Thyroid gland (tissue), 4 donors: Measurements from ENCODE around the gene LGI1. TPM values are rescaled to one million over a fixed set of nuclear protein-coding genes. Genes with fewer than 3 reads are reported as not detected.

Experiments
- DNase-seq, 2 donors: peaks; one replicate each; pipeline ENCODE4 v3.0.0-alpha.2; 2019
- H3K27ac ChIP-seq, 3 donors: fragments of 200-600 bp; sonication (generic); 1 replicate in 2 of 3; 2 replicates in 1 of 3; pipeline ENCODE4 v1.5.1; 2016 to 2019; ENCODE audit warnings: mild to moderate bottlenecking in 1 of 3, moderate library complexity in 1 of 3
- H3K27me3 ChIP-seq: fragments of 200-600 bp; sonication (generic); one replicate; pipeline ENCODE4 v1.5.1; 2019
- H3K36me3 ChIP-seq, 2 donors: fragments of 200-600 bp; sonication (generic); one replicate each; pipeline ENCODE4 v1.5.1; 2016 to 2019
- H3K4me1 ChIP-seq, 2 donors: fragments of 200-600 bp; sonication (generic); one replicate each; pipeline ENCODE4 v1.5.1; 2017 to 2019
- H3K4me3 ChIP-seq, 3 donors: fragments of 200-600 bp; sonication (generic); replicated peaks in 1 of 3; 1 replicate in 2 of 3; 2 replicates in 1 of 3; pipeline ENCODE4 v1.5.1; 2016; ENCODE audit warnings: mild to moderate bottlenecking in 1 of 3
- H3K9me3 ChIP-seq: fragments of 200-600 bp; sonication (generic); one replicate; pipeline ENCODE4 v1.5.1; 2017
- POLR2A ChIP-seq, 2 donors: fragments of 450-650 bp; IDR thresholded peaks; one replicate each; pipeline ENCODE4 v1.6.1; 2017; ENCODE audit warnings: antibody characterized with exemption in 2 of 2, mild to moderate bottlenecking in 2 of 2, moderate library complexity in 1 of 2
- WGBS, 2 donors: methylation state at CpG; one replicate each; pipeline ENCODE4 v1.1.5; 2017; 5-methylcytosine and 5-hydroxymethylcytosine counted together
- intact Hi-C: fragments of 100-400 bp; cut with DNase I; formaldehyde crosslinking; loops from one replicate; pipeline ENCODE4 v1.15.1; 2023
- total RNA-seq, 4 donors: library from RNA; depleted of rRNA; stranded (reverse); fragments of >200 nt; gene quantifications; one replicate each; pipeline ENCODE4 v1.2.3, GENCODE V29; 2016
- TF ChIP-seq, protein P1 (sequence below), 6 experiments: fragments of 200-600 bp in 3 of 6; fragments of 450-650 bp in 3 of 6; sonication (generic) in 3 of 6; IDR thresholded peaks; one replicate each; pipeline ENCODE4 v1.5.1; 2016 to 2019; ENCODE audit warnings: antibody characterized with exemption in 6 of 6, mild to moderate bottlenecking in 2 of 6, inconsistent platforms in 1 of 6, moderate library complexity in 1 of 6

LGI1 gene
- total RNA-seq, 4 donors from 2014 or later: not detected

DNA sequence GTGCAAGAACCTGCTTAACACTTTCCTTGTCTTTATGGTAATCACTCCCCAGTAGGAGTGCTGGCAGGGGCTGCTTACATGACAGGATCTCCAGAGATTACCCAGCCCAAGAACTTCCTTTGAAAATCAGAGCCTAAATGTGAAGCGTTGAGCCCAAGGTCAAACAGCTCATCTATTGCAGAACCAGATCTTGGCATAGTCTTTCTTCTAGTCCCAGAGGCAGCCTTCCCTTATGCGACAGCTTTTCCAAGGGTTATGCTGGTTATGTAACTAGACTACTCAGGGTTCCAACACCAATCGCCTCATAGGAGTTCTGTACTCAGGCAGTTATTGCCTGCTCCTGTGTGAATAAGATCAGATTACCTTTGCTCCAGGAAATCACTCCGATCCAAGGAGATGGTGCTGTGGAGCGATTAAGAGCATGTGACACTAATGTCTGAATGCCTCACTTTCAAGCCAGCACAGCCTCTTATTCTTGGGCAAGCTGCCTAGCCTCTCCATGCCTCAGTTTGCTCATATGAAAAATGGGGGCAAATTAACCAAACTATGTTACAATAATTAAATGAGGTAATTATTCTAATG, 8.4 kb upstream of the LGI1 start:
- H3K27ac ChIP-seq: no peak overlapping the region
- TF ChIP-seq POLR2A (IDR thresholded peaks at IDR 0.05): no peak
- TF ChIP-seq, protein P1, sequence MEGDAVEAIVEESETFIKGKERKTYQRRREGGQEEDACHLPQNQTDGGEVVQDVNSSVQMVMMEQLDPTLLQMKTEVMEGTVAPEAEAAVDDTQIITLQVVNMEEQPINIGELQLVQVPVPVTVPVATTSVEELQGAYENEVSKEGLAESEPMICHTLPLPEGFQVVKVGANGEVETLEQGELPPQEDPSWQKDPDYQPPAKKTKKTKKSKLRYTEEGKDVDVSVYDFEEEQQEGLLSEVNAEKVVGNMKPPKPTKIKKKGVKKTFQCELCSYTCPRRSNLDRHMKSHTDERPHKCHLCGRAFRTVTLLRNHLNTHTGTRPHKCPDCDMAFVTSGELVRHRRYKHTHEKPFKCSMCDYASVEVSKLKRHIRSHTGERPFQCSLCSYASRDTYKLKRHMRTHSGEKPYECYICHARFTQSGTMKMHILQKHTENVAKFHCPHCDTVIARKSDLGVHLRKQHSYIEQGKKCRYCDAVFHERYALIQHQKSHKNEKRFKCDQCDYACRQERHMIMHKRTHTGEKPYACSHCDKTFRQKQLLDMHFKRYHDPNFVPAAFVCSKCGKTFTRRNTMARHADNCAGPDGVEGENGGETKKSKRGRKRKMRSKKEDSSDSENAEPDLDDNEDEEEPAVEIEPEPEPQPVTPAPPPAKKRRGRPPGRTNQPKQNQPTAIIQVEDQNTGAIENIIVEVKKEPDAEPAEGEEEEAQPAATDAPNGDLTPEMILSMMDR (IDR thresholded peaks at IDR 0.05): no peak
- H3K9me3 ChIP-seq: no peaks in the 10 kb centered on the region
- no peaks in the 10 kb centered on the region for H3K27me3 ChIP-seq
- DNase-seq: no peak
- no peak overlapping the region for H3K4me3 ChIP-seq
- no peaks in the 10 kb centered on the region for H3K4me1 ChIP-seq
- intact Hi-C loops: no loop called here
- WGBS, 2 donors: 34 to 38% methylated on average over 5 of the region's 5 CpGs
- H3K36me3 ChIP-seq: no peaks in the 10 kb centered on the region

DNA sequence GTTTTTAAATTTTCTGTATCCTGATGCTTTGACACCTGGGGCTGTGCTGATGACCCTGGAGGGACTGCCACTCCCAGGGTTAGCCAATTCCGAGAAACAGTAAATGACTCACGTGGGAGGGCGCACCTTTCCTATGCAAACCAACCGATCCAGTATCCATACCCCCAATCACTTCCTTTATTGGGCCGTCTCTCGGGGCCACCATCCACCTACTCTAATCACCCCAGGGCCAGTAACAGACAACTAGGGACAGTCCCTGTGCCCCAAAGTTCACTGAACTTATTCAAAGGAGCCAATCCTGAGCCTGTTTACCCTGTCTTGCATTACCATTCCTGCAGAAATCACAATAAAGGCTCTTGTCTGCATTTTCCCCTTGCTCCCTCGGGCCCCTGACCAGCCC, 6.6 kb upstream of the LGI1 start:
- WGBS, 2 donors: 66 to 69% methylated on average over 7 of the region's 7 CpGs
- H3K36me3 ChIP-seq: no peaks in the 10 kb centered on the region
- no peak overlapping the region for H3K4me3 ChIP-seq
- peaks cover 5 to 6% of the 10 kb centered on the region in 2 donors for H3K4me1 ChIP-seq
- H3K9me3 ChIP-seq: no peaks in the 10 kb centered on the region
- DNase-seq: no peak
- intact Hi-C loops: no loop called here
- TF ChIP-seq, protein P1 (IDR thresholded peaks at IDR 0.05): no peak
- TF ChIP-seq POLR2A (IDR thresholded peaks at IDR 0.05): no peak
- H3K27ac ChIP-seq: no peak overlapping the region
- no peaks in the 10 kb centered on the region for H3K27me3 ChIP-seq

DNA sequence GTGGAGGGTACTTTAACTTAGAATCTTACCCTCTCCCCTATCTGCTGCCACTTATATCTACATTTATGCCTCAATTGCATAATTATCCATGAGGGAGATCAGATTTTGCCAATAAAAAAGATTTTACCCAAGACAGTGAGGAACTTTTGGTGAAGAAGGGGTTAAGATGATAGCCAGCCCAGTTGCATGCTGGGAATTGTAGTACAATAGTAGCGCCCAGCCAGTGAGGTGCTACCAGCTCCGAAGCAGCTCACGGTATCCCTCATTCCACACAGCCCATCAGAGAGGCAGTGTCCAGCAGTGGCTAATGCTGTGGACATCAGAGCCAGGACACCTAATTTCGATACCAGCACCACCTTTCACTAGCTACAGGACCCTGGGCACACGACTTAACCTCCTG, 5.9 kb upstream of the LGI1 start:
- H3K27ac ChIP-seq: no peak overlapping the region
- no peak for DNase-seq
- no peaks in the 10 kb centered on the region for H3K36me3 ChIP-seq
- no peak overlapping the region for H3K4me3 ChIP-seq
- WGBS, 2 donors: 14 to 18% methylated on average over 5 of the region's 5 CpGs
- TF ChIP-seq POLR2A (IDR thresholded peaks at IDR 0.05): no peak
- TF ChIP-seq, protein P1 (IDR thresholded peaks at IDR 0.05): no peak
- H3K4me1 ChIP-seq: peaks cover 5 to 10% of the 10 kb centered on the region in 2 donors
- H3K9me3 ChIP-seq: no peaks in the 10 kb centered on the region
- intact Hi-C loops: no loop called here
- no peaks in the 10 kb centered on the region for H3K27me3 ChIP-seq

DNA sequence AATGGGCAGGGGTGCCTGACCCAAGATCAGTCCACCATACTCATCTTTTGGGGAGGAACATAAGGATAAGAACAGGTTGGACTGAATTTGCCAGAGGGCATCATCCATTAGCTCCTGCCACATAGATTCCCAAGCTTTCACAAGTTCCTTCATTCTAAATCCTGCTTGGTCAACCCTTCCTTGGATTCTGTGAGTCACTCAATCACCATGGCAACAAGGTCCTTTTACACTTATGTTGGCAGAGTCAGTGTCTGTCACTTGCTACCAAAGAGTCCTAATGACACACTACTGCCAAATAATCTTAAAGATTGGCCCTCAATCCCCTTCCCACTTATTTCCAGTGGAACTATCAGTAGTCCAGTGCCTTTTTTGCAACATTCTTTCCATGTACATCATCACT, 5.0 kb upstream of the LGI1 start:
- Histone ChIP-seq H3K27ac (no peak overlapping the region), H3K9me3 (no peaks in the 10 kb centered on the region), H3K4me3 (no peak overlapping the region), H3K27me3 (no peaks in the 10 kb centered on the region), H3K36me3 (no peaks in the 10 kb centered on the region), H3K4me1 (peaks cover 5 to 10% of the 10 kb centered on the region in 2 donors)
- intact Hi-C loops: no loop called here
- TF ChIP-seq, protein P1 (IDR thresholded peaks at IDR 0.05): no peak
- TF ChIP-seq POLR2A (IDR thresholded peaks at IDR 0.05): no peak
- DNase-seq: no peak

DNA sequence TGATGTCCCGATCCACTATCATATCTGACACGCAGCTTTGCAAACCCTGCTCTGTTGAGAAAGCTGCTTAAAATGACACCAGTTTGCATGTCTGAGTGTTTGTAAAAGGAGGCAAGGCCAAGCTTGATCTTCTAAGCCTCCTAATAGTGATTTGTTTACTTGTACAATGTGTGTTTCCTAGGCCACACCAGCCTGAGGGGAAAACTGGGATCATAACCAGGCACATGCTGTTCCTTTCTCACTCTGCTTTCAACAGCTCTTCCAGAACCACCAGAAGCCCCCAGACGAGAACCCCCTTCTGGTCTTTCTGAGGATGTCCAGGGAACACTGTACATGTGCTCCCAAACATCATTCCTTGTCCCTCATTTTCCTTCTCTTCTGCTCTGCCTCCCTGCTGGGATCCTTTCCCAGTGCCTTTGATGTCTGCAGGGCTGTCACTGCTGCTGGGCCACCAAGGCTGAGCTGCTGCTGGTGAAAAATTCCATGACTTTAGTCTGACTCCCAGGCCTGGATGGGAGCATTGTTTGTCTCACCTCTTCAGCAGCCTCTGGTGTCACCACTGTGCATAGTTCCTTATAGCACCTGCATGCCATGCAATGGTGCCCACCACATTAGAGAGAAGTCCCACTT, 4.0 kb upstream of the LGI1 start:
- intact Hi-C loops: no loop called here
- Histone ChIP-seq H3K9me3 (no peaks in the 10 kb centered on the region), H3K27me3 (no peaks in the 10 kb centered on the region), H3K36me3 (no peaks in the 10 kb centered on the region), H3K27ac (no peak overlapping the region), H3K4me1 (peaks cover 5 to 10% of the 10 kb centered on the region in 2 donors), H3K4me3 (no peak overlapping the region)
- DNase-seq: no peak
- no peak for TF ChIP-seq POLR2A (IDR thresholded peaks at IDR 0.05)
- TF ChIP-seq, protein P1 (IDR thresholded peaks at IDR 0.05): no peak
- WGBS, 2 donors: 65 to 76% methylated on average over 3 of the region's 3 CpGs
